ENCODE results near the gene CRYGN.

DNA sequence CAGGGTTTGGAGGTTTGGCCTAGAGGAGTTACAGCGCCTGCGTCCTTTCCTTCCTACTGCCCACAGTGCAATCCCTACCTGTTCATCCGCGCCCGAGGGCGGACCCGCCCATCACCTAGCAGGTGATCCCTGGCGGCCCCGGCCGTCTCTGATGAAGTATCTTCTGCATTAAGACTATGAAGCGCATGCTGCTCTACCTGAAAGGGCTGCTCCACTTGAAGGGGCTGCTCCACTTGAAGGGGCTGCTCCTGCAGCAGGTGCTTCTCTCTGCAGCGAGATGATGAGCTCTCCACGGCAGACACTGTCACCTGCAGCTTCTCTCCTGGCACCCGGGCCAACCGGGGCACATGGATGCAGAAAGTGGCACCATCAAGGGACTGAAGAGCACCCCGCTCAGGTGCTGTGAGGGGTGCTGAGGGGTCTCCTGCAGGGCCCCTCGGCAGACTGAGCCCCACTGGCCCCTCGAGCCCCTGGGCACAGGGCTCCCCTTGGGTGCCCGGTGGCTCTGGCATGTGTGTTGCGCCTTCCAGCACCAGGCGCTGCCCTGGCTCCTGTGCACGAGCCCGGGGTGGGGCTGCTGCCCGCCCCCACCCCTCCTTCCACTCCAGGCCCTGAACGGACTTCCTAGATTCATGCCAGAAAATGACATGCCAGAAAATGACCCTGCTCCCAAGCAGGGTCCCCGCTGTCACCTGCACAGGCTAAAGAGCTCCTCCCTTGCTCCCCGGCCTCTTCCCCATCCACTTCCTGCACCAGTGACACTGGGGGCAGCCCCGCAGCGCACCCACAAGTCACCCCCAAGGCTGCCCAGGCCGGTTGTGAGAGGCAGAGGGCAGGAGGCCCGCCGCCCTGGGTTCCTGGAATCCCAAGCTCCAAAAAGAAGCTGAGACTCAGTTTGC, 59.5 kb downstream of the CRYGN start:
- TF ChIP-seq, protein P1, sequence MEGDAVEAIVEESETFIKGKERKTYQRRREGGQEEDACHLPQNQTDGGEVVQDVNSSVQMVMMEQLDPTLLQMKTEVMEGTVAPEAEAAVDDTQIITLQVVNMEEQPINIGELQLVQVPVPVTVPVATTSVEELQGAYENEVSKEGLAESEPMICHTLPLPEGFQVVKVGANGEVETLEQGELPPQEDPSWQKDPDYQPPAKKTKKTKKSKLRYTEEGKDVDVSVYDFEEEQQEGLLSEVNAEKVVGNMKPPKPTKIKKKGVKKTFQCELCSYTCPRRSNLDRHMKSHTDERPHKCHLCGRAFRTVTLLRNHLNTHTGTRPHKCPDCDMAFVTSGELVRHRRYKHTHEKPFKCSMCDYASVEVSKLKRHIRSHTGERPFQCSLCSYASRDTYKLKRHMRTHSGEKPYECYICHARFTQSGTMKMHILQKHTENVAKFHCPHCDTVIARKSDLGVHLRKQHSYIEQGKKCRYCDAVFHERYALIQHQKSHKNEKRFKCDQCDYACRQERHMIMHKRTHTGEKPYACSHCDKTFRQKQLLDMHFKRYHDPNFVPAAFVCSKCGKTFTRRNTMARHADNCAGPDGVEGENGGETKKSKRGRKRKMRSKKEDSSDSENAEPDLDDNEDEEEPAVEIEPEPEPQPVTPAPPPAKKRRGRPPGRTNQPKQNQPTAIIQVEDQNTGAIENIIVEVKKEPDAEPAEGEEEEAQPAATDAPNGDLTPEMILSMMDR (IDR thresholded peaks at IDR 0.05; ENCODE audit: borderline replicate concordance, extremely low read depth, low read length, poor library complexity, severe bottlenecking): no peak
- no peak for TF ChIP-seq EZH2 (IDR thresholded peaks at IDR 0.05; ENCODE audit: borderline replicate concordance, low read depth, low read length, severe bottlenecking)

Data from DND-41 (cell line).